Fibroblast of the aortic adventitia (primary cell): ENCODE measurements around the gene GSTA1. TPM values are rescaled to one million over a fixed set of nuclear protein-coding genes. Genes with fewer than 3 reads are reported as not detected.
"Not testable (repeated sequence)": the region's sequence is repeated elsewhere in the genome, so short reads cannot be mapped to it uniquely, and the experiment has no call there.

Source experiments
- DNase-seq: peaks from one replicate; pipeline ENCODE4 v3.0.0-alpha.2; 2010; ENCODE audit warnings: low read depth
- H3K4me3 ChIP-seq: 2 replicates; pipeline ENCODE4 v1.5.1; 2011; ENCODE audit warnings: low read depth, mild to moderate bottlenecking, control low read depth, low read length, moderate library complexity
- total RNA-seq: library from RNA; depleted of rRNA; stranded (reverse); fragments of >200 nt; gene quantifications from 2 replicates; pipeline ENCODE4 v1.2.3, GENCODE V29; 2012; ENCODE audit warnings: low replicate concordance
- TF ChIP-seq, protein P1 (sequence below): IDR thresholded peaks from 2 replicates; pipeline ENCODE4 v1.5.1; 2011; ENCODE audit warnings: mild to moderate bottlenecking, low read length, control low read depth, inconsistent platforms; ENCODE audit not compliant: insufficient read depth

The GSTA1 gene
- not detected in 2 replicates for total RNA-seq

GRCh38 chr6:52803668-52804255 lies at the start of gene GSTA1:
Gene GSTA1 (minus strand): TSS chr6:52803816. CDS start chr6:52799267, 4,549 bp downstream.
- not testable (repeated sequence) for H3K4me3 ChIP-seq, DNase-seq

DNA sequence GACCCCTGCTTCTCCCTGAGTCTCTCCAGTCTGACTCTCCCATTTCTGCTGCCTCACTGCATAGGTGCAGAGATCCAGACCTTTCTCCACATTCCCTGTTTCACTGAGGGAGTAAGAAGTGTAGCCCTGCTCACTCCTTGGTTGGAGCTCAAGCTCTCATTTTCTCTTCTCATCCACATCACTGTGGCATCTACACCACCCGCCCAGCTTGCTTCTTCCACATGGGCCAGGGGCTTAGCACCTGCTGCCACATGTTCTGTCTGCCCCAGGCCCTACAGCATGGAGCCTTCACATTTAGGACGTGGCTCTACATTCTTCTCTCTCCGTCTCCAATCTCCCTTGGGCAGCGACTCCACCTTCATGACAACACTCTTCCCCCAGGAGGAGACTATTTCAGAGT lies 45.5 kb upstream of the GSTA1 start:
- TF ChIP-seq, protein P1, sequence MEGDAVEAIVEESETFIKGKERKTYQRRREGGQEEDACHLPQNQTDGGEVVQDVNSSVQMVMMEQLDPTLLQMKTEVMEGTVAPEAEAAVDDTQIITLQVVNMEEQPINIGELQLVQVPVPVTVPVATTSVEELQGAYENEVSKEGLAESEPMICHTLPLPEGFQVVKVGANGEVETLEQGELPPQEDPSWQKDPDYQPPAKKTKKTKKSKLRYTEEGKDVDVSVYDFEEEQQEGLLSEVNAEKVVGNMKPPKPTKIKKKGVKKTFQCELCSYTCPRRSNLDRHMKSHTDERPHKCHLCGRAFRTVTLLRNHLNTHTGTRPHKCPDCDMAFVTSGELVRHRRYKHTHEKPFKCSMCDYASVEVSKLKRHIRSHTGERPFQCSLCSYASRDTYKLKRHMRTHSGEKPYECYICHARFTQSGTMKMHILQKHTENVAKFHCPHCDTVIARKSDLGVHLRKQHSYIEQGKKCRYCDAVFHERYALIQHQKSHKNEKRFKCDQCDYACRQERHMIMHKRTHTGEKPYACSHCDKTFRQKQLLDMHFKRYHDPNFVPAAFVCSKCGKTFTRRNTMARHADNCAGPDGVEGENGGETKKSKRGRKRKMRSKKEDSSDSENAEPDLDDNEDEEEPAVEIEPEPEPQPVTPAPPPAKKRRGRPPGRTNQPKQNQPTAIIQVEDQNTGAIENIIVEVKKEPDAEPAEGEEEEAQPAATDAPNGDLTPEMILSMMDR: no peak
- H3K4me3 ChIP-seq: no peak overlapping the region
- no peak for DNase-seq

- TF ChIP-seq, protein P1: no peak
- DNase-seq: no peak
These were observed 42.4 kb upstream of the GSTA1 start for GRCh38 chr6:52846002-52846401.

DNA sequence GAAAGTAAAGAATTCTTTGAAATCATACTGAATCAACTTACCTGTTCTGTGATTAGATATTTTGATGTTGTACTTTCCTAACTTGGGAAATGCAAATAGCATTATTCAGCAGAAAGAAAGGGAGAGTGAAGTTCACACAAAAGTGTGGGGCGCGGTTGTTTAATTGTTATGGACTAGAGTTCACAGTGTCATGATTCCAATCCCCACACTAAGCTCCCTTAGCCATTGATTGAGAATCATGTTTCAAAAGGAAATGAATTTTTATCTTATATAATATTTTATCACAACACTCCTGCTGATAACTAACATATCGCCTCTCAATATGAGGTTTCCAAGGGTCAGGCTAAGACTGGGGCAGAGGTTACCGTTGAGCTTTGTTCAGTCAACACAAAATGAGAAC lies 40.0 kb upstream of the GSTA1 start:
- no peak for DNase-seq
- TF ChIP-seq, protein P1: no peak
- no peak overlapping the region for H3K4me3 ChIP-seq

More at GRCh38 chr6:52846002-52846401, 42.4 kb upstream of the GSTA1 start:
- H3K4me3 ChIP-seq: no peak overlapping the region

DNA sequence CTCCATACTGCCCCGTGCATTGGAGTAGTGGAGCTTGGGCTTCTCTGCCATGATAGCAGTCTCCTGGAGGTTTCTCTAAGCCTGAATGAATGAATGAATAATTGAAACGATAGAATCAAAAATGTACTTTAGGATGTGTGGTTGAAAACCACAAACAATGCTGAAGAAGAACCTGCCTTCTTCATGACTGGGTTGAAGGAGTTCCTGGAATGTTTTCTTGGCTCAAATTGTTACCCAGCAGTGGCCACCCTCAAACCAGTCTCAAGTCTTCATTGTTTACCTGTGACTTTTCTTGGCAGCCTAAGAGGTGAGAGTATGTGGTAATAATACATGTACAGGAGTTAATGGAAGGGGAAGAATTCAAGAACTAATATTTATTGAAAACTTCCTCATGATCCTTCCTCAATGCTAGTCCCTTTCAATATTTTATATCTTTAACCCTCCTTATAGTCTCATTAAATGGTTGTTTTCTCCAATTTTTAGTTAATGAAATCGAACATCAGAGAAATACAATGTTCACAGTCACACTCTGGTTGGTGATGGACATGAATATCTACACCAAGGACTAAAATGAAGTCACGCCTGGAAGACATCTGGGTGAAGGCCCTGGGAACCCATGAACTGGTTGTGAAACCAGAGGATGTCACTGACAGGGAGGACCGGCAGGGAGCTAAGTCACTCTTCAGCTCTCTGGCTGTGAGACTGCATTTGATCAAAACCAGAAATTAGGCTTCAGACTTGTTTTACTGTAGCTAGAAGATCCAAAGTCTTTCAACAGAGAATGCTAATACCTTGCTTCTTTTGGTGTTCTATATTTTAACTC lies 37.4 kb upstream of the GSTA1 start, which contains the start of gene GSTA5:
Gene GSTA5, minus strand, starts transcription at position 51 of the 823 bp plus-strand sequence.
- H3K4me3 ChIP-seq: no peak within 1 kb of the TSS
- no peak for DNase-seq
- TF ChIP-seq, protein P1: no peak

DNA sequence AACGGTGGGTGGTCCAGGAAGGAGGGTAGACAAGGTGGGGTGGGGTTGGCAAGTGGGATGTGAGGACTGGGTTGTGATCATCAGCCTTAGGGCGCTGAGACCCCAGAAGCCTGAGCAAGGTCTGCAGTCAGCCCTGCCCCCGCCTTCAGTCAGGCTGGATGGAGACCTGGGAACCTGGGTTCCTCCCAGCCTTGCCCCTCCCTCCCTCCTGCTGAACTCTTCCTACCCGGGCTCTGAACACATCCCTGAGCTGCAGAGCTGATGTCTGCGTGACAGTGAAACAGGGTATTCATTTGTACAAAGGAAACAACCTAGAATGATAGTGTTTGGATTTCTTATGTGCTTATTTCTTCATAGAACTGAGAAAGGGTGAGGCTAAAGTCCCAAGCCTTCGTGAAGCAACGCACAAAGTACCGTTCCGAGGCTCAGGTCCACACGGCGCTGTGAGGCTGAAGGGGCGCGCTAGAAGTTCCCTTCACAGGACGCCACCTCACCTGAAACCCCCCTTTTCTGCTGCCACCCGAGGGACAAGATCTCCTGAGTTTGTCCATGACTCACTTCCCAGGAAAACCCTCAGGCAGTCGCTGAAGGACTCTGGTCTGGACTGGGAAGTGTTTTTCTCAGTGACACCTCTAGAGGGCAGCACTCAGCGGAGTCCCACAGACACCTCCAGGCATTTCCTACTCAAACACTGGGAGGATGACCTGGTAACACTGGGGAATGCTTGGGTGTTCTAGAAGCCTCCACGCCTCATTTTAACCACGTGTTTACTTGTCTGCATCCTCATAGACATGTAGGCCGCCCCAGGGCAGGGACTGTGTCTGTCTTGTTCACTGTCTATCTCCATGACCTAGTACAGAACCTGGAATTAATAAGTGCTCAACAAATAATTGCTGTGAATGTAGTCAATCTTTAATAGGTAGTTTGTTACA lies 35.8 kb upstream of the GSTA1 start:
- no peak overlapping the region for H3K4me3 ChIP-seq
- TF ChIP-seq, protein P1: peak; percentile 72
- DNase-seq: peak; percentile 70
